ENCODE results near the gene ADIPOQ. TPM values are rescaled to one million over a fixed set of nuclear protein-coding genes. Genes with fewer than 3 reads are reported as not detected.
"Not testable (repeated sequence)": the region's sequence is repeated elsewhere in the genome, so short reads cannot be mapped to it uniquely, and the experiment has no call there.

ADIPOQ gene
- total RNA-seq, 1 experiment from 2014 or later, result not detected

- no peak overlapping the region for H3K4me2 ChIP-seq (ENCODE audit: insufficient read depth, insufficient read length, low read length)
- H2BK5ac ChIP-seq (ENCODE audit: insufficient read length, low read length), result no peak overlapping the region
- H3K79me1 ChIP-seq (ENCODE audit: insufficient read depth, low read depth, low read length, poor library complexity, severe bottlenecking), result peaks cover 6% of the 10 kb centered on the region
- TF ChIP-seq, protein P1, sequence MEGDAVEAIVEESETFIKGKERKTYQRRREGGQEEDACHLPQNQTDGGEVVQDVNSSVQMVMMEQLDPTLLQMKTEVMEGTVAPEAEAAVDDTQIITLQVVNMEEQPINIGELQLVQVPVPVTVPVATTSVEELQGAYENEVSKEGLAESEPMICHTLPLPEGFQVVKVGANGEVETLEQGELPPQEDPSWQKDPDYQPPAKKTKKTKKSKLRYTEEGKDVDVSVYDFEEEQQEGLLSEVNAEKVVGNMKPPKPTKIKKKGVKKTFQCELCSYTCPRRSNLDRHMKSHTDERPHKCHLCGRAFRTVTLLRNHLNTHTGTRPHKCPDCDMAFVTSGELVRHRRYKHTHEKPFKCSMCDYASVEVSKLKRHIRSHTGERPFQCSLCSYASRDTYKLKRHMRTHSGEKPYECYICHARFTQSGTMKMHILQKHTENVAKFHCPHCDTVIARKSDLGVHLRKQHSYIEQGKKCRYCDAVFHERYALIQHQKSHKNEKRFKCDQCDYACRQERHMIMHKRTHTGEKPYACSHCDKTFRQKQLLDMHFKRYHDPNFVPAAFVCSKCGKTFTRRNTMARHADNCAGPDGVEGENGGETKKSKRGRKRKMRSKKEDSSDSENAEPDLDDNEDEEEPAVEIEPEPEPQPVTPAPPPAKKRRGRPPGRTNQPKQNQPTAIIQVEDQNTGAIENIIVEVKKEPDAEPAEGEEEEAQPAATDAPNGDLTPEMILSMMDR (conservative IDR thresholded peaks at IDR 0.05), result no peak
- no peak overlapping the region for H3K27ac ChIP-seq (ENCODE audit: insufficient read length, low read depth, low read length)
- H2BK120ac ChIP-seq (ENCODE audit: low read depth, low read length, poor library complexity, severe bottlenecking), result no peak overlapping the region
- no peaks in the 10 kb centered on the region for H4K20me1 ChIP-seq (ENCODE audit: control insufficient read depth, insufficient read depth, insufficient read length)
- no peaks in the 10 kb centered on the region for H3K9me3 Mint-ChIP-seq
- DNase-seq, result no peak
- H3K14ac ChIP-seq (ENCODE audit: insufficient read depth, low read length), result no peak overlapping the region
- no peak overlapping the region for H3K18ac ChIP-seq (ENCODE audit: insufficient read length, low read depth, low read length)
- H3K4me3 Mint-ChIP-seq, result no peak overlapping the region; a peak in 1 of 5 replicates
- no peaks in the 10 kb centered on the region for H3K27me3 ChIP-seq (ENCODE audit: insufficient read depth, low read length)
- no peaks in the 10 kb centered on the region for H3K9me3 ChIP-seq (ENCODE audit: control insufficient read depth, low read depth, low read length)
- H2AK5ac ChIP-seq (ENCODE audit: insufficient read length, low read length), result no peak overlapping the region
- no peak overlapping the region for H2AFZ ChIP-seq (ENCODE audit: low read length)
- H3K36me3 Mint-ChIP-seq (ENCODE audit: insufficient read depth in 1 of 3, low read depth in 3 of 3), result peaks cover 34 to 66% (median 66%) of the 10 kb centered on the region in 3 experiments
- H3K4me1 ChIP-seq (ENCODE audit: insufficient read depth, low read length), result no peaks in the 10 kb centered on the region
- no peak overlapping the region for H3K23ac ChIP-seq (ENCODE audit: insufficient read length, low read depth, low read length)
- no peak overlapping the region for H2BK15ac ChIP-seq (ENCODE audit: low read depth, low read length)
- H3K4me1 Mint-ChIP-seq, result peaks cover 14 to 18% of the 10 kb centered on the region in 2 experiments
- no peak overlapping the region for H3K4ac ChIP-seq (ENCODE audit: low read depth, low read length)
- H3T11ph ChIP-seq (ENCODE audit: low read length), result no peak overlapping the region
- no peak overlapping the region for H4K91ac ChIP-seq (ENCODE audit: insufficient read length, low read depth, low read length)
- H3K56ac ChIP-seq (ENCODE audit: insufficient read length, low read depth, low read length), result no peak overlapping the region
- peaks cover 5% of the 10 kb centered on the region; the same call in 1 of the 2 replicates for H3K79me2 ChIP-seq (ENCODE audit: insufficient read depth, low read length)
- no peak overlapping the region for H3K9ac ChIP-seq (ENCODE audit: extremely low read depth, insufficient read length, low read length)
- peaks cover 12% of the 10 kb centered on the region for H3K23me2 ChIP-seq (ENCODE audit: insufficient read length, low read depth, low read length, poor library complexity, severe bottlenecking)
- H2BK12ac ChIP-seq (ENCODE audit: insufficient read length, low read depth, low read length), result no peak overlapping the region
- H2BK20ac ChIP-seq (ENCODE audit: low read depth, low read length, poor library complexity, severe bottlenecking), result no peak overlapping the region
- H4K5ac ChIP-seq (ENCODE audit: insufficient read length, low read depth, low read length), result no peak overlapping the region
- no peaks in the 10 kb centered on the region for H3K27me3 Mint-ChIP-seq (ENCODE audit: low read depth)
- H3K27ac Mint-ChIP-seq, result no peak overlapping the region
- no CpG with 5 or more reads among the region's 3 CpGs for WGBS (ENCODE audit: extremely low coverage, insufficient read length, low lambda C conversion rate)
- no peak overlapping the region for H4K8ac ChIP-seq (replicated peaks; ENCODE audit: insufficient read length, low read depth, low read length)
These were observed 39.8 kb upstream of the ADIPOQ start for GRCh38 chr3:186802701-186803100.

GRCh38 chr3:186803447-186803846 lies 39.1 kb upstream of the ADIPOQ start:
- H3K79me2 ChIP-seq (ENCODE audit: insufficient read depth, low read length); H2BK120ac ChIP-seq (ENCODE audit: low read depth, low read length, poor library complexity, severe bottlenecking): not testable (repeated sequence)

More at GRCh38 chr3:186803447-186803846, 39.1 kb upstream of the ADIPOQ start:
- H3K9me3 ChIP-seq (ENCODE audit: control insufficient read depth, low read depth, low read length); H3T11ph ChIP-seq (ENCODE audit: low read length); H3K27me3 Mint-ChIP-seq (ENCODE audit: low read depth); H2BK5ac ChIP-seq (ENCODE audit: insufficient read length, low read length); H4K5ac ChIP-seq (ENCODE audit: insufficient read length, low read depth, low read length); H4K91ac ChIP-seq (ENCODE audit: insufficient read length, low read depth, low read length); H3K4me1 ChIP-seq (ENCODE audit: insufficient read depth, low read length); H4K20me1 ChIP-seq (ENCODE audit: control insufficient read depth, insufficient read depth, insufficient read length); H3K79me1 ChIP-seq (ENCODE audit: insufficient read depth, low read depth, low read length, poor library complexity, severe bottlenecking); H2BK20ac ChIP-seq (ENCODE audit: low read depth, low read length, poor library complexity, severe bottlenecking); H3K9me3 Mint-ChIP-seq; H3K23ac ChIP-seq (ENCODE audit: insufficient read length, low read depth, low read length); H2AK5ac ChIP-seq (ENCODE audit: insufficient read length, low read length); H4K8ac ChIP-seq (replicated peaks; ENCODE audit: insufficient read length, low read depth, low read length); H3K4me2 ChIP-seq (ENCODE audit: insufficient read depth, insufficient read length, low read length); DNase-seq; H3K4ac ChIP-seq (ENCODE audit: low read depth, low read length); H2BK15ac ChIP-seq (ENCODE audit: low read depth, low read length); H3K56ac ChIP-seq (ENCODE audit: insufficient read length, low read depth, low read length); H3K4me3 Mint-ChIP-seq; H2AFZ ChIP-seq (ENCODE audit: low read length); H3K9ac ChIP-seq (ENCODE audit: extremely low read depth, insufficient read length, low read length); H3K27ac ChIP-seq (ENCODE audit: insufficient read length, low read depth, low read length); H3K27ac Mint-ChIP-seq; H3K27me3 ChIP-seq (ENCODE audit: insufficient read depth, low read length); H3K18ac ChIP-seq (ENCODE audit: insufficient read length, low read depth, low read length); H2BK12ac ChIP-seq (ENCODE audit: insufficient read length, low read depth, low read length); H3K14ac ChIP-seq (ENCODE audit: insufficient read depth, low read length): not testable (repeated sequence)
- peaks cover 12% of the 10 kb centered on the region for H3K23me2 ChIP-seq (ENCODE audit: insufficient read length, low read depth, low read length, poor library complexity, severe bottlenecking)
- no CpG with 5 or more reads among the region's 4 CpGs for WGBS (ENCODE audit: extremely low coverage, insufficient read length, low lambda C conversion rate)
- peaks cover 32 to 61% (median 58%) of the 10 kb centered on the region in 3 experiments for H3K36me3 Mint-ChIP-seq (ENCODE audit: insufficient read depth in 1 of 3, low read depth in 3 of 3)
- peaks cover 14 to 18% of the 10 kb centered on the region in 2 experiments for H3K4me1 Mint-ChIP-seq

All from H9 (cell line).